Activated naive CD4-positive, alpha-beta T cell treated with anti-CD3 and anti-CD28 coated beads, Interleukin-2, amount 10 ng/mL, durations not matched to agents 7 days and 5 days (primary cell): ENCODE results near the gene BNC2.

Source experiments
- CTCF ChIA-PET: fragments of 350-600 bp; sonication (Branson Sonifier 250); formaldehyde crosslinking; loops from one replicate; lab custom pipeline; 2021; ENCODE audit warnings: antibody characterized with exemption; lab: Charles Lee
- DNase-seq: peaks from one replicate; pipeline ENCODE4 v3.0.0-alpha.2; 2020
- H3K27ac Mint-ChIP-seq: one replicate; pipeline ENCODE4 v1.8.0; 2021; ENCODE audit warnings: mild to moderate bottlenecking, moderate library complexity, mixed read lengths
- H3K27me3 Mint-ChIP-seq: one replicate; pipeline ENCODE4 v1.8.0; 2021; ENCODE audit warnings: mild to moderate bottlenecking, mixed read lengths
- H3K36me3 Mint-ChIP-seq: one replicate; pipeline ENCODE4 v1.8.0; 2021; ENCODE audit warnings: mixed read lengths
- H3K4me1 Mint-ChIP-seq: one replicate; pipeline ENCODE4 v1.8.0; 2021; ENCODE audit warnings: mixed read lengths
- H3K4me3 Mint-ChIP-seq: one replicate; pipeline ENCODE4 v1.8.0; 2021; ENCODE audit warnings: mild to moderate bottlenecking, moderate library complexity, mixed read lengths
- H3K9me3 Mint-ChIP-seq: one replicate; pipeline ENCODE4 v1.8.0; 2021; ENCODE audit warnings: mixed read lengths

The BNC2 gene

DNA sequence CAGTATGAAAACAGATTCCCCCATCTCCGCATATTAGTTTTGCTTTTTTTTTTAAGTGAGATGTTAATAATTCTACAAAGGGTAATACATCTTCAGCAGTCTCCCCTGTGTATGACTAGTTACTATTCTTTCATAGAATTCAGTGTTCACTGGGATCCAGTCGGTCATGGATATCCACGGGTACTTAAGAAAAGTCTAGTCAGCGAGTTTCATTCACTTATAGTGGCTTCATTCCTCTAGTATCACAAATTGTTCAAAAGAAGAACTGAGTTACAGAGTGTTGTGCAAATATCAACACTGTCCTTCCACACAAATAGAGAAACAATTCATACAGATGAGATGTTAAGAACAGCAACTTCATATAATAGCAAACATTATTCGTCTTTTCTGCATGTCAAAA, 35.7 kb downstream of the BNC2 start:
- Mint-ChIP-seq H3K36me3 (no peaks in the 10 kb centered on the region), H3K4me1 (no peaks in the 10 kb centered on the region), H3K27me3 (no peaks in the 10 kb centered on the region), H3K9me3 (peaks cover 4% of the 10 kb centered on the region), H3K27ac (no peak overlapping the region), H3K4me3 (no peak overlapping the region)
- CTCF ChIA-PET = no interaction called here
- DNase-seq = no peak

DNA sequence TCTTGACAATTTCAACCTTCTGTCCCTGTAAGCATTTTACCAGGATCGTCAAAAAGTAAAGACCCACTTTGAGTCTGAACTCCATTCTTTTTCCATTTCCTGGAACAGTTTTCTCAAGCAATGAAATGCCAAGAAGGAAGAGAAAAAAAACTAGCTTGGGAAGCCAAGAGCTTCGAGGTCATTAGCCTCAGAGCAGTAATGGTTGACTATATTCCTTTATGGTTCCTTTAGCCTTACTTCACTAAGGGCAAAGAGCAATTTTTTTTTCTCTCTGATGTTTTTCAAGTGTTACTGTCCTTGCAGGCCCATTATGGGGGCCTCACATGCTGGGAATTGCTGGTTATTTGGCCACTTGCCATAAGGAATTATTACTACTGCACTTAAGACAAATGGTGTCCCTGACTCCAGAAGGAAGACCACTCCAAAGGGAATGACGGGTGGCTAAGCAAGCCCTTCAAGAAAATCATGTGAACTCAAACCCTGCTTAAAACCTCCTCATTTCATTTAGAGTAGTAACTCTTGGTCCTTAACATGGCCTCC, 37.1 kb downstream of the BNC2 start:
- peaks cover 4% of the 10 kb centered on the region for H3K9me3 Mint-ChIP-seq

DNA sequence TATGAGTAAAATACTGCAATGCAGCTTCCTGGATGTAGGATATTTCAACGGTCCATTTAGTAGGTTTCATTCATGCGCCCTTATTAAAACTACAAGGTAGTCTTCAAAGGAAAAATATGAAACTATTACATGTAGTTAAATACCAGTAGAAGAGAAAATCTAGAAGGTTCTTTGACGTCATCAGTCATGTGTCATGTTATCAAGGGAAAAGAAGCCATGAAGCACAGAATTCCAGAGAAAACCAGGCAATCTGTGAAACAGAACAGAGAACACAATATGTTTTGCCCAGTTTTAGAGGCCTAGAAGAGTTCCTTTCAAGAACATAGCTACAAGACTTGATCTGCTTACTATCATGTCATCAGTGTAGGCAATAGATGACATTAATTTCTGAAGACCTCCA, 38.4 kb downstream of the BNC2 start:
- no peak for DNase-seq
- Mint-ChIP-seq H3K9me3 (peaks cover 4% of the 10 kb centered on the region), H3K27me3 (peaks cover 9% of the 10 kb centered on the region), H3K36me3 (no peaks in the 10 kb centered on the region), H3K27ac (no peak overlapping the region), H3K4me1 (no peaks in the 10 kb centered on the region), H3K4me3 (no peak overlapping the region)
- CTCF ChIA-PET = no interaction called here

More for the DNA sequence above, 37.1 kb downstream of the BNC2 start:
- CTCF ChIA-PET = no interaction called here
- H3K4me1 Mint-ChIP-seq = no peaks in the 10 kb centered on the region
- no peak overlapping the region for H3K27ac Mint-ChIP-seq
- H3K4me3 Mint-ChIP-seq = no peak overlapping the region
- peaks cover 5% of the 10 kb centered on the region for H3K27me3 Mint-ChIP-seq
- no peaks in the 10 kb centered on the region for H3K36me3 Mint-ChIP-seq
- no peak for DNase-seq

DNA sequence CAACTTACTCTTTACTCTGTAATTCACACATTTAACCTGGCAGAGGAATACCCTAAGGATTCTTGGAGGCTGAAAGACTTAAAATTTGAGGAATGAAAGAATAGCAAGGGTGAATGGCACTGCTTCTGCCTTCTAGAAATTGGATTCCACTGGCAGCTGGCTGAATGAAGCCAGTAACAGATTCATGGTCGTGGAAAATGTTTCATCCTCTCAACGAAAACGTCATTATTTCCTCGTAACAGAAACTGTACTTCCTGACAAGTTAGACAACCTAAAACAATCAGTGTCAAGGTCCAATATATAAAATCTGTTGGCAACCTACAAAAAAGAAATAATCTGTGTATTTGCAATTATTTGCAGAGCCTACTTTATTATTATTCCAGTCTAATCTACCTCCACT, 39.7 kb downstream of the BNC2 start:
- Mint-ChIP-seq H3K27ac (no peak overlapping the region), H3K4me3 (no peak overlapping the region), H3K27me3 (peaks cover 10% of the 10 kb centered on the region), H3K4me1 (no peaks in the 10 kb centered on the region), H3K36me3 (no peaks in the 10 kb centered on the region), H3K9me3 (peaks cover 4% of the 10 kb centered on the region)
- no peak for DNase-seq
- CTCF ChIA-PET = no interaction called here

DNA sequence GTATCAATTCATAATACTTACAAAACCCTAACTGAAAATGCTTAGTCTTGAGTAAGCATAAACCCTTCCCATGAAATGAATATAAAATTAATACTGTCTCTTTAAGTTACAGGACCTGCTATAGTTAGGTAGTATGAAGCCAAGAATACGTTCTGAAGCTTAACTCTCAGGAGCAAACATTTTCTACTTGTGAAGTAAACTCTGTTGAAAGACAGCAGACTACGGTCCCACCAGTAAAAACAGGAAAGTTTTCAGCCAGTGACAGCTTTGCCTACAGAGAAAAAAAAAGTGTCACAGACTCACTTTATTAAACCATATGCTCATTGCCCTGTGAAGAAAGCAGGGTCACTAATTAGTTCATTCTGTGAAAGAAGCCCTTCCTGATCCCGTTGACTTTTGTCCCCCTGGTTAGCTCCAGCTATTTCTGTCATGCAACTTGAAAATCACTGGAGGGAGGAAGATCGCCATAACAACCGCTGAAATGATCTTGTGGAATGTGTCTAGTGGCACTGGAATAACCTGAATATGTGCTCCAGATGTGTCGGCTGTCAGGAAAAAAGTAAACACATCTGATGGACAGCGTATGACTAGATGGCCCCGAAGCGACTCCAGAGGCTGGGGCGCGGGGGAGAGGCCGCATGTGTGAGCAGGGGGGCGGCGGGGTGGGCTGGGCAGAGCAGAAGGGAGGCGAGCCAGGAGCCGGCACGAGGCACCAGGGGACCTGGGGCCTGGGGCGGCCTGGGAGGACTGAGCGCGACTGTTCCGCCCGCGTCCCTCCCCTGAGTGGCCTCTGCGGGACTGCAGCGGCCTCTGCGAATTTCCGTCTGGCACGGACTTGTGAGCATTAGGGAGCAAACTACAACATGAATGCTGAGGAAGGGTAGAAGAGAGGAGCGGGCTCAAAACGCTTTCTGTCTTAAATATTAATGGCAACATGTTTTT, 41.9 kb downstream of the BNC2 start:
- CTCF ChIA-PET = no interaction called here
- Mint-ChIP-seq H3K36me3 (no peaks in the 10 kb centered on the region), H3K27me3 (peaks cover 10% of the 10 kb centered on the region), H3K4me3 (no peak overlapping the region), H3K27ac (no peak overlapping the region), H3K4me1 (no peaks in the 10 kb centered on the region), H3K9me3 (peaks cover 2% of the 10 kb centered on the region)
- DNase-seq = no peak

DNA sequence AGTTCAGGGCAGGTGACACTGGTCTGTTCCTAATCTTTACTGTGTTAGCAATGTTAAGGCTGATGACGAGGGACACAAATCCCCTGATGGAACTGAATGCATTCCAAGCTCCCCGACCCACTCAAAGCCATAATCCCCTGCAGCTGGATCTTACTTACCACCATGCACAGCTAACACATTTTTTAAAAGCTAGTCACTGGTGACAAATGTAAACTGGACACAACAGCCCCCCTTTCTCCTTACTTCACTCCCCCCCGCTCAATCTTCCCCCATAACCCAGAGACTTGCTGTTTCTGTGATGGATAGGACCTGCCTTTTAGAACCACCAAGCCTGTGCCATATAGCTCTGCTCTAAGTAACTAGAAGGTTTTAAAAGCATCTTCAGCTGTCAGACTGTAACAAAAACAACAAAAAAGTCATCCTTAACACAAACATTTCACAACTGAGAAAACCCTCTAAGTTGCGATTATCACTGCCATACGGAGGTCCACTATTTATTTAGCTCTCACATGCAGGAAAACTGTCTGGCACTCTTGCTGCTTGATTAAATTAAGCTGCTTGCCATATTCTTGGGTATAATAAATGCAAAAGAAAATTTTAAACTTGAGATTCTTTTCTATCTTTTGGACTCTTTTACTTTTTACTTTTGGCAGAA, 44.4 kb downstream of the BNC2 start:
- Mint-ChIP-seq H3K4me3 (no peak overlapping the region), H3K27me3 (peaks cover 10% of the 10 kb centered on the region), H3K27ac (no peak overlapping the region), H3K9me3 (peaks cover 1% of the 10 kb centered on the region), H3K4me1 (no peaks in the 10 kb centered on the region), H3K36me3 (no peaks in the 10 kb centered on the region)
- CTCF ChIA-PET = interaction anchor here (0.6 to 1.2 kb wide), 2 partner anchors 15 to 84 kb away, joined by 3 read pairs; no protein-coding TSS in a partner anchor
- no peak for DNase-seq

DNA sequence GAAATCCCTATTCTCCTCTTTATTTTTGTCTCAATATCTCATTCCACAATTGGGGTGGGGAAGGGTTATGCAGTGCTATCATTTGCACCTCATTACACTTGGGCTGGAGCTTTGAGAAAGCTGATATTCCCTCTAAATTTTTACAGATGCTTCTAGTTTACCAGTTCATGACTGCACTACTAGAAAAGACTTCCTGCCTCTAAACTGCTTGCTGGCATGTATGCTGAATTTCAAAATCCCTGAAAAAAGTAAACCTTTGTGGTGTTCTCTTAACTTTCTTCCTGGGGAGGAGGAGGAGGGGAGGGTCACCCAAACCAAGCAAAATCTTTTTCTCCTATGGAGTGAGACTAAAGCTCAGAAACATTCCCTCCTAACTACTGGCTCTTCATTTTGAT, 45.1 kb downstream of the BNC2 start:
- Mint-ChIP-seq H3K36me3 (no peaks in the 10 kb centered on the region), H3K27ac (no peak overlapping the region), H3K27me3 (peaks cover 10% of the 10 kb centered on the region), H3K4me3 (no peak overlapping the region), H3K9me3 (peaks cover 1% of the 10 kb centered on the region), H3K4me1 (no peaks in the 10 kb centered on the region)
- DNase-seq = no peak
- CTCF ChIA-PET = no interaction called here

DNA sequence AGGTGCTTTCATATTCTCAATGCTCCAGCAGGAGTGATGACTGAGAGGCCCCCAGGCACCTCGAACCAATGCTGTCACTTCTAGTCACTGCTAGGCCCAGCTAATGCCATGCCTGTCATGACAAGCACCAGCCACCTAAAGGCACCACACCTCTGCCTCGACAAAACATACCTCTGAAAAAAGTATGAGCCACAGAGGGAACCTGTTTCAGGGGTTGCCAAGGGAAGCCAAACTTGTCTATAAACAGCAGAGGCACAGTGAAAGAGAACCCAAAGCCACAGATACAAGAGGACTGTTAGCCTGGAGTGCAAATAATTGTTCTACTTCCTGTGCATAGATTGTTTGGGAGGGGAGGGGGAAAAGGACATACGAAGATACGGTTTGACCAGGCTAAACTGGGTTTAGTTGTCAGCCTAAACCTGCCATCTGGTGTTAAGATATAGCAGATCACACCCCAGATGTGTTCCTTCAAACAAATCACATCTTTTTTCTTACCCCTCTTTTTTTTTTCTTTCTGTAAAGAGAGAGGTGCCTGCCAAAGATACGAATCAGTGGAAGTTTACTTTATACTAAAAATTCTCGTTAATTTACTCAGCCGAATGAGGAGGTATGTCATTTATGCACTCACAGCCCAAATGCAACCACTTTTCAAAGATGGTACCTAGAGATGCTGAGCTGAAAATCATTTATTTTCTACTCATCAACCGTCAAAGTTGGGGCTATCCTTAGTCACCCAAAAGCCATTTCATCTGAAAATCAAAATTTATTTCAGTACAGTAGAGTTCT, 45.7 kb downstream of the BNC2 start:
- CTCF ChIA-PET = no interaction called here
- peaks cover 1% of the 10 kb centered on the region for H3K9me3 Mint-ChIP-seq
- H3K4me3 Mint-ChIP-seq = no peak overlapping the region
- H3K4me1 Mint-ChIP-seq = no peaks in the 10 kb centered on the region
- no peak for DNase-seq
- H3K36me3 Mint-ChIP-seq = no peaks in the 10 kb centered on the region
- no peak overlapping the region for H3K27ac Mint-ChIP-seq
- peaks cover 10% of the 10 kb centered on the region for H3K27me3 Mint-ChIP-seq

DNA sequence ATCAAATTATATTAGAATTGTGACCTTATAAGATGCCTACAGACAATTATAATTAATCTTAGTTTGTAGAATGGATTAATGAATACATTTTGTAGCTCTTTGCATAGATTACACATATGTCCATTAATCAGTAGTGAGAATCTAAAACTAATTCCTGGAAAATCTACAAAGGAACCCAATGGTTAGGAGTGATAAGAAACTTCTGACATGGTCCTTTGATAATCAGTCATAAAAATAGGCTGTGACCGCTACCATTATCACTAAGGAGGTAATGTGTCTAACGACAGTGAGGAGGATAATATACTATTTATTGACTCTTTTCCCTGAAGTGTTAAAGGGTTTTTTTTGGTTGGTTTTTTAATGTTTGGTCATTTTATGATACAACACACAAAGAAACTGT, 46.6 kb downstream of the BNC2 start:
- Mint-ChIP-seq H3K4me3 (no peak overlapping the region), H3K9me3 (peaks cover 2% of the 10 kb centered on the region), H3K4me1 (no peaks in the 10 kb centered on the region), H3K27me3 (peaks cover 9% of the 10 kb centered on the region), H3K27ac (no peak overlapping the region), H3K36me3 (no peaks in the 10 kb centered on the region)
- no peak for DNase-seq
- CTCF ChIA-PET = no interaction called here

DNA sequence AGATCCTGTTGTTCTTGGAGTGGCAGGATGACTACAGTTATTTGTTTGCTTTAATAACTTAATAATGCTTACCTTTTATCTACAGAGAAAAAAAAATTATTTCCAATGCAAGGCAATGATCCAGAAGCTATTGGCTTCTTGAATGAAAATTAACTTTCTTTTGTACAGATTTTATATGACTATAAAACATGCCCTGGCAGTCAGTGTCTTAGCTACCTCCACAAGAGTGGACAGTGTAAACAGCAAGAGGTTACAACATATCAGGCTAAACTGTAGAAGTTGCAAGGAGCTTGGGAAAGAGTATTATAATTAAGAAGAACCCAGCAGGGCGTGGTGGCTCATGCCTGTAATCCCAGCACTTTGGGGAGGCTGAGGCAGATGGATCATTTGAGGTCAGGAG, 49.1 kb downstream of the BNC2 start:
- no peaks in the 10 kb centered on the region for H3K4me1 Mint-ChIP-seq
- no peaks in the 10 kb centered on the region for H3K36me3 Mint-ChIP-seq
- H3K9me3 Mint-ChIP-seq = peaks cover 4% of the 10 kb centered on the region
- H3K4me3 Mint-ChIP-seq = no peak overlapping the region
- H3K27ac Mint-ChIP-seq = no peak overlapping the region
- no peaks in the 10 kb centered on the region for H3K27me3 Mint-ChIP-seq
- CTCF ChIA-PET = no interaction called here
- DNase-seq = no peak

DNA sequence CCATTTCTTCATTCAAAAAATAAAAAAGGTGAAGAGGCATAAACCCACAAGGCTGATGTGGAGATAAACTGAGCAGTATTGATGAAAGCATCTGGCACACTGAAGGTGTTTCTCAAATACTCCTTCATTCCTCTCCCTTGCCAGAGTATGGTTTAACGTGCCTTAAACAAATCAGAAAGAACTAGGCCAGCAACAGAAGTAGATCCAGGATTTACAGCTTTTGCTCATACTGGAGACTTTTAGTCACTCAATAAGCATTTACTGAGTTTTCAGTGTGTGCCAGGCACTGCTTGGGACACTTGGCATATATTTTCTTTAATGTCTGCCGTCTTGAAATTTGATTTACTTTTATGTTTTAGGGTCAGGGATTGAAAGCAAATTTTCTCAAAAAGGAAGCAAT, 53.0 kb downstream of the BNC2 start:
- Mint-ChIP-seq H3K27me3 (no peaks in the 10 kb centered on the region), H3K4me1 (no peaks in the 10 kb centered on the region), H3K36me3 (no peaks in the 10 kb centered on the region), H3K9me3 (peaks cover 3% of the 10 kb centered on the region), H3K27ac (no peak overlapping the region), H3K4me3 (no peak overlapping the region)
- CTCF ChIA-PET = no interaction called here
- no peak for DNase-seq

DNA sequence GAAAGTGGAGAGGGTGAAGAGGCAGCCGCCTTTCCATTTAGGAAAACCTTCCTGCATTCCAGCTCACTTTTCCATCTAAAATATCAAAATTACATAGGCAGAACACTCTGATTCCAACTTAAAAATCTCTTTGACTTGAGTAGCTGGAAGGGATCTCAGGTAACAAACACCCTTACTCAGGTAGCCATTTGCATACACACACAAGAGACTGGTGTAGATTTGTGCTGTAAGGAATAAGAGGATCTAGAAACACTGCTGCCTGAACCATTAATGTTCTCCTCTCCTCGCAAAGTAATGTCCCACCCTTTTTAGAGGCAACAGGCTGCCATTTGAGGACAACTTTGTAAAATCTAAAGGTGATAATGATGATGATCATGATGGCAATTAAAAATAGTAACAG, 53.5 kb downstream of the BNC2 start:
- Mint-ChIP-seq H3K4me3 (no peak overlapping the region), H3K27me3 (no peaks in the 10 kb centered on the region), H3K27ac (no peak overlapping the region), H3K4me1 (no peaks in the 10 kb centered on the region), H3K9me3 (peaks cover 3% of the 10 kb centered on the region), H3K36me3 (no peaks in the 10 kb centered on the region)
- CTCF ChIA-PET = no interaction called here
- DNase-seq = no peak

DNA sequence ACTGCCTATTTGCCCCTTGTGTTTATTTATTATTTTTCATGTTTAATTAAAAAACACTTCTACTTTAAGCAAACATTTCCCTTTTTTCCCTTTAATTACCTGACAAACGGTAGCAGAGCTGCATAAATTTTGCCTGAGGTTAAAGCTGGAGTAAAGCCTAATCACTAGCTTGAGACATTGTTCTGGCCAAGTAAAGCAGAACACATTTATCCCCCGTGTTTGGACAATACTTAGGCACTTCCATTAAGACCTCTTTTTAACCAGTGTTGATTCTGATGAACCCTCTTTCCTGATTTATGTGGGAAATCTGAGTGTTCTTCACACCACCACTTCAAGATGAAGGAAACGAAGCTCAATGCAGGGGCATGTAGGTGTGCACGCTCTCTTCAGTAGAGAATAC, 54.5 kb downstream of the BNC2 start:
- Mint-ChIP-seq H3K27me3 (no peaks in the 10 kb centered on the region), H3K36me3 (no peaks in the 10 kb centered on the region), H3K4me3 (no peak overlapping the region), H3K9me3 (peaks cover 3% of the 10 kb centered on the region), H3K4me1 (no peaks in the 10 kb centered on the region), H3K27ac (no peak overlapping the region)
- CTCF ChIA-PET = no interaction called here
- DNase-seq = no peak

DNA sequence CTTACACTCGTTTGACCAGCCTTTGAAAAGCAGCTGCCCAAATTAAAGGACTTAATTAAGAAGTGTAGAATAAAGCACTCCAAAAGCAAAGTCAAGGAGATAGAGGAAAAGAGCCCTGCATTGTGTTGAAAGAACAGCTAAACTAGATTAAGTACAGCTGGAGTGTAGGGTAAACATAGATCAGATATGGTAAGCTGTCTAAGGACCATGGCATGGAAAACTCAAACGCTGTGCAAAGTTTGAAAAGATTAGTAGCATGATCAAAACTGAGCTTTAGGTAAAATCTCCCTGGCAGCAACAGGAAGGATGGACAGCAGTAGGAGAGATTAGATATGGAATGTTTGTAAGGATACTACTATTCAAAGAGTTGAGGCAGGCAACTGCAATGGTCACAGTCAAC, 55.4 kb downstream of the BNC2 start:
- H3K27ac Mint-ChIP-seq = no peak overlapping the region
- no peaks in the 10 kb centered on the region for H3K36me3 Mint-ChIP-seq
- H3K4me1 Mint-ChIP-seq = no peaks in the 10 kb centered on the region
- no peak for DNase-seq
- H3K27me3 Mint-ChIP-seq = no peaks in the 10 kb centered on the region
- H3K4me3 Mint-ChIP-seq = no peak overlapping the region
- peaks cover 3% of the 10 kb centered on the region for H3K9me3 Mint-ChIP-seq
- CTCF ChIA-PET = no interaction called here
